ENCODE data around the gene PYGB.
"Not testable (repeated sequence)": the region's sequence is repeated elsewhere in the genome, so short reads cannot be mapped to it uniquely, and the experiment has no call there.

Gene PYGB

GRCh38 chr20:25230166-25230831 lies 17.6 kb upstream of the PYGB start:
- H3K9me3 Mint-ChIP-seq, result no peaks in the 10 kb centered on the region
- intact Hi-C loops (cut with micrococcal nuclease), result no loop called here
- peaks cover 35% of the 10 kb centered on the region for H3K4me1 Mint-ChIP-seq (ENCODE audit: low read depth)
- peaks cover 31% of the 10 kb centered on the region for H3K36me3 Mint-ChIP-seq (ENCODE audit: low read depth)
- no peak overlapping the region for H3K4me3 Mint-ChIP-seq
- H3K27me3 Mint-ChIP-seq, result peaks cover under 1% of the 10 kb centered on the region
- no peak overlapping the region for H3K27ac Mint-ChIP-seq

- peaks cover 17% of the 10 kb centered on the region for H3K36me3 Mint-ChIP-seq (ENCODE audit: low read depth)
- no peak overlapping the region for H3K4me3 Mint-ChIP-seq
- intact Hi-C loops (cut with micrococcal nuclease), result no loop called here
- peaks cover 32% of the 10 kb centered on the region for H3K4me1 Mint-ChIP-seq (ENCODE audit: low read depth)
- H3K27me3 Mint-ChIP-seq, result peaks cover 8% of the 10 kb centered on the region
- no peaks in the 10 kb centered on the region for H3K9me3 Mint-ChIP-seq
- no peak overlapping the region for H3K27ac Mint-ChIP-seq
These were observed 14.7 kb upstream of the PYGB start for GRCh38 chr20:25233016-25233772.

GRCh38 chr20:25234009-25234849 lies 13.7 kb upstream of the PYGB start:
- H3K27me3 Mint-ChIP-seq; intact Hi-C loops (cut with micrococcal nuclease); H3K27ac Mint-ChIP-seq; H3K36me3 Mint-ChIP-seq (ENCODE audit: low read depth); H3K9me3 Mint-ChIP-seq; H3K4me3 Mint-ChIP-seq: not testable (repeated sequence)
- peaks cover 42% of the 10 kb centered on the region for H3K4me1 Mint-ChIP-seq (ENCODE audit: low read depth)

- no peaks in the 10 kb centered on the region for H3K36me3 Mint-ChIP-seq (ENCODE audit: low read depth)
- no peak overlapping the region for H3K4me3 Mint-ChIP-seq
- H3K4me1 Mint-ChIP-seq (ENCODE audit: low read depth), result peaks cover 52% of the 10 kb centered on the region
- no peaks in the 10 kb centered on the region for H3K9me3 Mint-ChIP-seq
- peak overlapping the region; percentile 85 for H3K27ac Mint-ChIP-seq
- H3K27me3 Mint-ChIP-seq, result peaks cover 11% of the 10 kb centered on the region
- intact Hi-C loops (cut with micrococcal nuclease), result no loop called here
These were observed 11.2 kb upstream of the PYGB start for GRCh38 chr20:25236450-25237304.

GRCh38 chr20:25237610-25238318 lies 10.1 kb upstream of the PYGB start:
- Mint-ChIP-seq H3K4me3 (no peak overlapping the region), H3K27me3 (peaks cover 18% of the 10 kb centered on the region), H3K36me3 (ENCODE audit: low read depth) (no peaks in the 10 kb centered on the region), H3K9me3 (no peaks in the 10 kb centered on the region), H3K4me1 (ENCODE audit: low read depth) (peaks cover 56% of the 10 kb centered on the region), H3K27ac (peak overlapping the region; percentile 85)
- intact Hi-C loops (cut with micrococcal nuclease), result no loop called here

- intact Hi-C loops (cut with micrococcal nuclease), result no loop called here
- Mint-ChIP-seq H3K4me1 (ENCODE audit: low read depth) (peaks cover 49% of the 10 kb centered on the region), H3K9me3 (peaks cover 3% of the 10 kb centered on the region), H3K36me3 (ENCODE audit: low read depth) (no peaks in the 10 kb centered on the region), H3K4me3 (no peak overlapping the region), H3K27me3 (peaks cover 18% of the 10 kb centered on the region), H3K27ac (peak overlapping the region; percentile 85)
These were observed 9.4 kb upstream of the PYGB start for GRCh38 chr20:25238319-25239037.

- Mint-ChIP-seq H3K36me3 (ENCODE audit: low read depth) (no peaks in the 10 kb centered on the region), H3K4me3 (no peak overlapping the region), H3K4me1 (ENCODE audit: low read depth) (peaks cover 43% of the 10 kb centered on the region), H3K27me3 (peaks cover 18% of the 10 kb centered on the region), H3K9me3 (peaks cover 8% of the 10 kb centered on the region), H3K27ac (peak overlapping the region; percentile 85)
- intact Hi-C loops (cut with micrococcal nuclease), result no loop called here
These were observed 8.2 kb upstream of the PYGB start for GRCh38 chr20:25239387-25240370.

GRCh38 chr20:25240851-25241658 lies 6.8 kb upstream of the PYGB start:
- Mint-ChIP-seq H3K27me3 (peaks cover 14% of the 10 kb centered on the region), H3K4me1 (ENCODE audit: low read depth) (peaks cover 43% of the 10 kb centered on the region)
- H3K4me3 Mint-ChIP-seq; H3K27ac Mint-ChIP-seq; H3K9me3 Mint-ChIP-seq; H3K36me3 Mint-ChIP-seq (ENCODE audit: low read depth); intact Hi-C loops (cut with micrococcal nuclease): not testable (repeated sequence)

GRCh38 chr20:25241659-25241955 lies 6.3 kb upstream of the PYGB start:
- Mint-ChIP-seq H3K4me1 (ENCODE audit: low read depth) (peaks cover 47% of the 10 kb centered on the region), H3K27me3 (peaks cover 17% of the 10 kb centered on the region)
- H3K27ac Mint-ChIP-seq; H3K9me3 Mint-ChIP-seq; H3K4me3 Mint-ChIP-seq; intact Hi-C loops (cut with micrococcal nuclease); H3K36me3 Mint-ChIP-seq (ENCODE audit: low read depth): not testable (repeated sequence)

- peaks cover 8% of the 10 kb centered on the region for H3K9me3 Mint-ChIP-seq
- no peak overlapping the region for H3K4me3 Mint-ChIP-seq
- H3K27me3 Mint-ChIP-seq, result peaks cover 16% of the 10 kb centered on the region
- H3K4me1 Mint-ChIP-seq (ENCODE audit: low read depth), result peaks cover 47% of the 10 kb centered on the region
- intact Hi-C loops (cut with micrococcal nuclease), result no loop called here
- H3K36me3 Mint-ChIP-seq (ENCODE audit: low read depth), result no peaks in the 10 kb centered on the region
- H3K27ac Mint-ChIP-seq, result no peak overlapping the region
These were observed 5.7 kb upstream of the PYGB start for GRCh38 chr20:25242231-25242630.

- Mint-ChIP-seq H3K4me1 (ENCODE audit: low read depth) (peaks cover 40% of the 10 kb centered on the region), H3K4me3 (no peak overlapping the region), H3K9me3 (peaks cover 8% of the 10 kb centered on the region), H3K27ac (no peak overlapping the region), H3K27me3 (peaks cover 16% of the 10 kb centered on the region), H3K36me3 (ENCODE audit: low read depth) (peaks cover 9% of the 10 kb centered on the region)
- intact Hi-C loops (cut with micrococcal nuclease), result no loop called here
These were observed 4.4 kb upstream of the PYGB start for GRCh38 chr20:25243416-25243979.

All from dendritic cell treated with granulocyte-macrophage colony-stimulating factor and Interleukin-4, amounts not matched to agents 40 ng/mL and 50 ng/mL, for 4 days (primary cell).